Activated T-helper 1 cell treated with anti-CD3 and anti-CD28 coated beads, Interleukin-12 subunit alpha, Interleukin-12 subunit beta, Interleukin-2, Interleukin-4 antibody, amounts not matched to agents 30 ng/mL and 10 ng/mL and 1 ng/mL, durations not matched to agents 14 hours and 24 hours and 36 hours (primary cell): ENCODE results near the gene NHSL1. TPM values are rescaled to one million over a fixed set of nuclear protein-coding genes. Genes with fewer than 3 reads are reported as not detected.

Experiments used
- DNase-seq: peaks from one replicate; pipeline ENCODE4 v3.0.0; 2021; ENCODE audit warnings: low spot score
- H3K27ac Mint-ChIP-seq: one replicate; pipeline ENCODE4 v1.8.0; 2021; ENCODE audit warnings: mild to moderate bottlenecking, mixed read lengths
- H3K27me3 Mint-ChIP-seq: one replicate; pipeline ENCODE4 v1.8.0; 2022; ENCODE audit warnings: mild to moderate bottlenecking, moderate library complexity, mixed read lengths; ENCODE audit not compliant: insufficient read depth
- H3K36me3 Mint-ChIP-seq: one replicate; pipeline ENCODE4 v1.8.0; 2021; ENCODE audit warnings: low read depth, mixed read lengths
- H3K4me1 Mint-ChIP-seq: one replicate; pipeline ENCODE4 v1.8.0; 2021; ENCODE audit warnings: low read depth, mixed read lengths
- H3K4me3 Mint-ChIP-seq: one replicate; pipeline ENCODE4 v1.8.0; 2021; ENCODE audit warnings: mild to moderate bottlenecking, moderate library complexity, mixed read lengths
- H3K9me3 Mint-ChIP-seq: one replicate; pipeline ENCODE4 v1.8.0; 2021; ENCODE audit warnings: mixed read lengths
- intact Hi-C: fragments of 100-400 bp; cut with micrococcal nuclease; formaldehyde crosslinking; loops from one replicate; pipeline ENCODE4 v1.15.1; 2024
- total RNA-seq: library from RNA; stranded (reverse); gene quantifications from 2 replicates; pipeline ENCODE4 v1.2.3, GENCODE V29; 2022

Gene NHSL1
- total RNA-seq, 1 donor from 2014 or later: 0.49 TPM

DNA sequence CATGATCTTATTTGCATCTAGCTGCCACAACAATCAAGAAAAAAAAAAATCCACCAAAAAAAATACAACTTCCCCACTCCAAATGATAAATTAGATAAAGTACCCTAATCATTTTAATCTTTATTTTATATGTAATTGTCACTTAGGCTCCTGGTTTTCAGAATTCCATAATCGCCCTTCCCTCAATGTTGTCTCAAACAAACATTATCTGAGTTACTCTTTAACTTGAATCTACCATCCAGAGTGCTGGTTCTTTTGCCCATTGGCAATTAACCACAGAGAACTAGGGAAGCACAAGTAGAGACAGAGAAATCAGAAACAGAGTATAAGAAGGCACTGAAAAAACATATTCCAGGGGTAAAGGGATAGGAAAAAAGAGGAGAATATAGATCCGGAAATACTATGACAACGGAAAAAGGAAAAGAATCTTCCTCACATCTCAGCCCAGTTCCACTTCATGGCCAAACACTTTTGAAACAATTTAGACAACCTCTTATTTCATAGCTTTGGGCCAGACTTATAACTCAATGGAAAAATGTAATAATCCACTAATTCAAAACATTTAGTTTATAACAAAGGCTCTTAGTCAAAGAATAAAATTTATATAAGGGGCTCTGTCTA, 861 bp upstream of the NHSL1 start:
- no peak for DNase-seq
- Mint-ChIP-seq H3K4me1 (no peaks in the 10 kb centered on the region), H3K27ac (no peak overlapping the region), H3K9me3 (no peaks in the 10 kb centered on the region), H3K27me3 (peaks cover 11% of the 10 kb centered on the region), H3K36me3 (no peaks in the 10 kb centered on the region), H3K4me3 (no peak overlapping the region)
- intact Hi-C loops: no loop called here

DNA sequence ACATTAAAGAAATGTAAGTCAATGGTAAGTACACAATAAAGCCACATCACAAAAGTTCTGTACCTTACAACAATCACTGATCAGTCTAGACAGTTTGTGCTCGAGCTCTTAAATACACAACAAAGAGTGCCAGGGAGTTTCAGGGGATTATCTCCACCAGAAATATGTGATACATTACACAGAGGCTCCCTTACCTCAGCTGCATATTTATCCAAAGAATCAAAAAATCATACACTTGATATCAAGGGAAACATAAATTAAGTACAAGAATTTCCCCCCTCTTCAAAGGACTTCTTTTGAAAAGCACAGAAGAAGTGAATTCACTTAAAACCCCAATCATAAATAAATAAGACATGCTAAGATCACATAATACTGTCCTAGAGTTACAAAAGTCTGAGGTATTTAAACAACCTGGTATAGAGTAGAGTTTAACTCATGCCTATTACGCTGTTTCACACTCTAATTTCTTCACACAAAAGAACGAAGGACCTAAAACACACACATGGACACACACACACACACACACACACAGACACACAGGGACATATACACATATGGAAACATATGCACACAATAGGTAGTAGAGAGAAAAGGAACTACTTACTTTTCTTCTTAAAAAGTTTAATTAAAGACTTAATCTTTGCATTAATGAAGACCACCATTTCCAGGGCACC, 528 bp downstream of the NHSL1 start:
- Mint-ChIP-seq H3K27ac (no peak overlapping the region), H3K4me3 (no peak overlapping the region), H3K4me1 (no peaks in the 10 kb centered on the region), H3K9me3 (no peaks in the 10 kb centered on the region), H3K36me3 (no peaks in the 10 kb centered on the region), H3K27me3 (peaks cover 15% of the 10 kb centered on the region)
- DNase-seq: no peak
- intact Hi-C loops: no loop called here

GRCh38 chr6:138497286-138497685, 2.0 kb downstream of the NHSL1 start:
- H3K36me3 Mint-ChIP-seq: no peaks in the 10 kb centered on the region
- H3K4me3 Mint-ChIP-seq: no peak overlapping the region
- no peak overlapping the region for H3K27ac Mint-ChIP-seq
- H3K27me3 Mint-ChIP-seq: peaks cover 24% of the 10 kb centered on the region
- no peak for DNase-seq
- intact Hi-C loops: no loop called here
- no peaks in the 10 kb centered on the region for H3K4me1 Mint-ChIP-seq
- H3K9me3 Mint-ChIP-seq: no peaks in the 10 kb centered on the region

DNA sequence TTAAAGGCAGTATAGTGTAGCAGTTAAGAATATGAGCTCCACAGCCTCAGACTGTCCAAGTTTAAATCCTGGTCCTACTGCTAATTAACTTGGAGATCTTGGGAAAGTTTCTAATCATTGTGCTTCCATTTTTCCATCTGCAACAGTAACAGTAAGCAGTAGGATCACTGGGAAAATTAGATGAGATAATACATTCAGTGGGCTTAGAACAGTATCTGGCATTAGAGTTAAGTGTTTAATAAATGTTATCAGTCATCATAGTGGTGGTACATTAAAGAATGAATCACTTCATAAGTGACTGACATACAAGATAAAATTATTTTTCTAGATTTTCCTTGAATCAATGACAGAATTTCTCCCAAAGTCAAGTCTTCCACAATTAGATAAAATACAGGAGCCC, 5.0 kb downstream of the NHSL1 start:
- Mint-ChIP-seq H3K9me3 (no peaks in the 10 kb centered on the region), H3K27ac (no peak overlapping the region), H3K4me1 (no peaks in the 10 kb centered on the region), H3K27me3 (peaks cover 29% of the 10 kb centered on the region), H3K4me3 (no peak overlapping the region), H3K36me3 (no peaks in the 10 kb centered on the region)
- no peak for DNase-seq
- intact Hi-C loops: no loop called here

DNA sequence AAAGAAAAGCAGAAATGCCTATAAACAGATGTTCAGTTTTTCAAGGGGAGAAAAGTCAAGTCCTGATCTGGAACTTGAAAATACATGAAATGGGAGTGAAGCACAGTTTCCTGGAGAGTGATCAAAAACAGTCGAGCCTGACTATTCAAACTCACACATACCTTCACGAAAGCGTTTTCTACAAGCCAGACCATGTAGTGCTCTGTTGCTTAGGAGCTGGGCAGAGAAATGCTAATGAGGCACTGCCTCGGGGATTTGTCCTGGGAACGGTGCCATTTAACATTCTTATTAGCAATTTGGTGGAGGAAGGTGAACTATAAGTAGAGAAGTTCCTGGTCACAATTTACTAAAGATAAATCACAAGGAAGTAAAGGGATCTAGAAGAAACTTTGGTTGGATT, 5.9 kb downstream of the NHSL1 start:
- no peak for DNase-seq
- no peaks in the 10 kb centered on the region for H3K9me3 Mint-ChIP-seq
- H3K4me1 Mint-ChIP-seq: no peaks in the 10 kb centered on the region
- no peak overlapping the region for H3K4me3 Mint-ChIP-seq
- H3K27ac Mint-ChIP-seq: no peak overlapping the region
- peaks cover 27% of the 10 kb centered on the region for H3K27me3 Mint-ChIP-seq
- intact Hi-C loops: no loop called here
- no peaks in the 10 kb centered on the region for H3K36me3 Mint-ChIP-seq

DNA sequence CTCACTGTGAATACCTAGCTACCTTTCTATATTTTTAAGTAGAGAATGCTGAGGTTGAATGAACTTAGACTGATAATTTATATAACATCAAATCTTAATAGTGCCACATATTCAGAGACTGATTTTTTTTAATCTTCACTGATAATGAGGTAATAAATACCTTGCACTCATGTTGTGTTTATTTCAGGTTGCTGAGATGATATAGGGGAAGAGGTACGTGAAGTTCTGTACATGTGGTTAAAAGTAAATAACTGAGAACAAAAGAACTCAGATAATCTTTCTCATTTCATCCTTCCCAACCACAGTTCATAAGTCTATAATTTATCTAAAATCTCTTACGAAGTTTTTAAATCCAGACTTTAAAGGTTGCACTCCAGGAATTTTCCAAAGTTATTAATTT, 6.4 kb downstream of the NHSL1 start:
- Mint-ChIP-seq H3K27me3 (peaks cover 21% of the 10 kb centered on the region), H3K9me3 (no peaks in the 10 kb centered on the region)
- no peak for DNase-seq

GRCh38 chr6:138492113-138492512, 7.2 kb downstream of the NHSL1 start:
- H3K4me3 Mint-ChIP-seq: no peak overlapping the region
- H3K9me3 Mint-ChIP-seq: no peaks in the 10 kb centered on the region
- DNase-seq: no peak
- intact Hi-C loops: no loop called here
- H3K27ac Mint-ChIP-seq: no peak overlapping the region
- H3K4me1 Mint-ChIP-seq: peaks cover under 1% of the 10 kb centered on the region
- H3K36me3 Mint-ChIP-seq: no peaks in the 10 kb centered on the region
- peaks cover 21% of the 10 kb centered on the region for H3K27me3 Mint-ChIP-seq

More for the DNA sequence above, 6.4 kb downstream of the NHSL1 start:
- Mint-ChIP-seq H3K4me1 (no peaks in the 10 kb centered on the region), H3K4me3 (no peak overlapping the region), H3K27ac (no peak overlapping the region), H3K36me3 (no peaks in the 10 kb centered on the region)
- intact Hi-C loops: no loop called here

DNA sequence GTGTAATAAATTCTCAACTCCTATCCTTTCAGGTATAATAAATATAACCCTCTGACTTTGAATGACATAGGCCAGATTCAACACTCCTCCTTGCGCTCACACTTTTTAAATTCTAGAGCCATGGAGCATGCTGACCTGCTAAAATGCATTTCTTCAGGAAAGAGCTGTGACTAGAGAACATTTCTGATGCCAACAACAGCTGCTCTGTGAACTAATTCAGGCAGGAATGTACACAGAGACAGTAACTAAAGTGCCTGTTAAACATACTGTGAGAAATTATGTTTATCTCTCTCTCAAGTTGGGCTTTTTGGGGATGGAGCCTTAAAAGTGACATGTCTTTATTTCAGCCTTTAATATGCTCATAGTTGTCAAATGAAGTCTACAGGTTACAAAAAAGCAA, 8.3 kb downstream of the NHSL1 start:
- Mint-ChIP-seq H3K27ac (no peak overlapping the region), H3K4me1 (peaks cover 9% of the 10 kb centered on the region), H3K9me3 (no peaks in the 10 kb centered on the region), H3K4me3 (no peak overlapping the region), H3K36me3 (no peaks in the 10 kb centered on the region), H3K27me3 (peaks cover 21% of the 10 kb centered on the region)
- no peak for DNase-seq
- intact Hi-C loops: no loop called here

DNA sequence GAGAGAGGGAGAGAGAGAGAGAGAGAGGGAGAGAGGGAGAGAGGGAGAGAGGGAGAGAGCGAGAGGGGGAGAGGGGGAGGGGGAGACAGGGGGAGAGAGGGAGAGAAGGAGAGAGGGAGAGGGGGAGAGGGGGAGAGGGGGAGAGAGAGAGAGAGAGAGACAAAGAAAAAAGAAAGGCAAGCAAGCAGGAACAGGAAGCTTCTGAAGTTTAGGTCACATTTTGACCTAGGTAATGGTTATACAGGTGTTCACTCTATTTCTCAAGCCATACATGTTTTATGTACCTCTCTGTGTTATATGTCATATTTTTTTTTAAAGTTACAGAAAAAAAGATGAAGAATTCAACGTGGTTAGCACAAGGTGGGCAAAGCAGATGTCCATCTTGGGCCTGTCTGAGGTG, 9.4 kb downstream of the NHSL1 start:
- H3K27me3 Mint-ChIP-seq: peaks cover 21% of the 10 kb centered on the region
- H3K9me3 Mint-ChIP-seq: no peaks in the 10 kb centered on the region
- no peak overlapping the region for H3K4me3 Mint-ChIP-seq
- H3K36me3 Mint-ChIP-seq: no peaks in the 10 kb centered on the region
- intact Hi-C loops: no loop called here
- H3K27ac Mint-ChIP-seq: no peak overlapping the region
- peaks cover 9% of the 10 kb centered on the region for H3K4me1 Mint-ChIP-seq
- no peak for DNase-seq

- no peak for DNase-seq
- no peak overlapping the region for H3K4me3 Mint-ChIP-seq
- peaks cover 9% of the 10 kb centered on the region for H3K4me1 Mint-ChIP-seq
- H3K9me3 Mint-ChIP-seq: no peaks in the 10 kb centered on the region
- H3K36me3 Mint-ChIP-seq: no peaks in the 10 kb centered on the region
- H3K27ac Mint-ChIP-seq: no peak overlapping the region
- intact Hi-C loops: no loop called here
- H3K27me3 Mint-ChIP-seq: peaks cover 10% of the 10 kb centered on the region
Observed at GRCh38 chr6:138487102-138487604, 12.1 kb downstream of the NHSL1 start.

- H3K27ac Mint-ChIP-seq: no peak overlapping the region
- H3K27me3 Mint-ChIP-seq: peaks cover 8% of the 10 kb centered on the region
- no peak overlapping the region for H3K4me3 Mint-ChIP-seq
- DNase-seq: no peak
- no peaks in the 10 kb centered on the region for H3K9me3 Mint-ChIP-seq
- intact Hi-C loops: no loop called here
- no peaks in the 10 kb centered on the region for H3K36me3 Mint-ChIP-seq
- peaks cover 9% of the 10 kb centered on the region for H3K4me1 Mint-ChIP-seq
Observed at GRCh38 chr6:138486249-138487101, 12.8 kb downstream of the NHSL1 start.

GRCh38 chr6:138485586-138486248, 13.6 kb downstream of the NHSL1 start:
- intact Hi-C loops: no loop called here
- Mint-ChIP-seq H3K36me3 (no peaks in the 10 kb centered on the region), H3K4me3 (no peak overlapping the region), H3K4me1 (peaks cover 9% of the 10 kb centered on the region), H3K27ac (no peak overlapping the region), H3K9me3 (no peaks in the 10 kb centered on the region), H3K27me3 (peaks cover 9% of the 10 kb centered on the region)
- no peak for DNase-seq
